GM19240 (cell line): ENCODE results near the gene MEIS3.
"Not testable (repeated sequence)": the region's sequence is repeated elsewhere in the genome, so short reads cannot be mapped to it uniquely, and the experiment has no call there.

ENCODE experiments used
- DNase-seq: peaks from one replicate; pipeline ENCODE4 v3.0.0; 2011; ENCODE audit warnings: low spot score; ENCODE audit not compliant: insufficient read length

Gene MEIS3

GRCh38 chr19:47416643-47416985, 2.7 kb downstream of the MEIS3 start:
- no peak for DNase-seq

- DNase-seq = no peak
Measured at GRCh38 chr19:47415953-47416642, 3.2 kb downstream of the MEIS3 start.

- DNase-seq = no peak
Measured at GRCh38 chr19:47414469-47414868, 4.9 kb downstream of the MEIS3 start.

- DNase-seq = no peak
Measured at GRCh38 chr19:47413941-47414340, 5.4 kb downstream of the MEIS3 start.

DNA sequence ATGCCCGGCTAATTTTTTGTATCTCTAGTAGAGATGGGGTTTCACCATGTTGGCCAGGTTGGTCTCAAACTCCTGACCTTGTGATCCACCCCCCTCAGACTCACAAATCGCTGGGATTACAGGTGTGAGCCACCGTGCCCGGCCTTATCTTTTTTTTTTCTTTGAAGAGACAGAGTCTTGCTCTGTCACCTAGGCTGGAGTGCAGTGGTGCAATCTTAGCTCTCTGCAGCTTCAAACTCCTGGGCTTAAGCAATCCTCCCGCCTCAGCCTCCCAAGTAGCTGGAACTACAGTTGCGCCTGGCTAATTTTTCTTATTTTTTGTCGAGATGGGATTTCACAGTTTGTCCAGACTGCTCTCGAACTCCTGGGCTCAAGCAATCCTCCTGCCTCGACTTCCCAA, 7.6 kb downstream of the MEIS3 start:
- DNase-seq = not testable (repeated sequence)

DNA sequence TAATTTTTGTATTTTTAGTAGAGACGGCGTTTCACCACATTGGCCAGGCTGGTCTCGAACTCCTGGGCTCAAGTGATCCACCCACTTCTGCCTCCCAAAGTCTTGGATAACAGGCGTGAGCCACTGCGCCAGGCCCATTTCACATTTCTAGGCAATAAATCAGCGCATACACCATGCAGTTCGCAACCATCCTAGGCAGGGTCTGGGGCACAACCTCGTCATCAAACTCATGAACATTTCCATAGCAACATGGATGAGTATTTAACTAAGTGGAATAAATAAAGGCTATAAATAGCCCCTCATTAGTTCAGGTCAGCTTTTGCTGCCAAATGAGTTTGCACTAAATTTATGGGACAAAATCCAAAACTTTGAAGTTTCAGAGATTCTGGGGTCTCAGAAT, 8.2 kb downstream of the MEIS3 start:
- no peak for DNase-seq

- DNase-seq = no peak
Measured at GRCh38 chr19:47408156-47408938, 11.0 kb downstream of the MEIS3 start.

- no peak for DNase-seq
Measured at GRCh38 chr19:47407417-47407774, 11.9 kb downstream of the MEIS3 start.

GRCh38 chr19:47406711-47407416, 12.5 kb downstream of the MEIS3 start:
- no peak for DNase-seq

DNA sequence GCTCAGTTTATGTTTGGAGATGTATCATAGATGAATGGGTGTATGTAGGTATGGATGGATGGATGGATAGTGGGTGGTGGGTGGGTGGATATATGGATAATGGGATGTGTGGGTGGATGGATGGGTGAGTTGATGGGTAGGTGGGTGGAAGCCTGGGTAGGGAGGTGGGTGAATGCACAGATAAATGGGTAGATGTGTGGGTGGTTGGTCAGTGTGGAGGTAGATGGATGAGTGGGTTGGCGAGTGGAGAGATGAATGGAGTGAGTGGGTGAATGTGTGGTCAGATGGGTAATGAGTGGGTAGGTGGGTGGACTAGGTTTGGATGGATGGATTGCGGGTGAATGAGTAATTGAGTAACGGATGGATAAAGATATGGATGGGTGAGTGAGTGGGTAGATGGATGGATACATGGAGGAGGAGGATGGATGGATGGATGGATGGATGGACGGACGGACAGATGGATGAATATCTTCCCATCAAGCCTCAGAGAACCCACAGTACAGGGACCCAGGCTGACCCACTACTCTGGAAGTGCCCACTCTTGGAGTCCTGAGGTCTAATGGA, 13.4 kb downstream of the MEIS3 start:
- DNase-seq = no peak

DNA sequence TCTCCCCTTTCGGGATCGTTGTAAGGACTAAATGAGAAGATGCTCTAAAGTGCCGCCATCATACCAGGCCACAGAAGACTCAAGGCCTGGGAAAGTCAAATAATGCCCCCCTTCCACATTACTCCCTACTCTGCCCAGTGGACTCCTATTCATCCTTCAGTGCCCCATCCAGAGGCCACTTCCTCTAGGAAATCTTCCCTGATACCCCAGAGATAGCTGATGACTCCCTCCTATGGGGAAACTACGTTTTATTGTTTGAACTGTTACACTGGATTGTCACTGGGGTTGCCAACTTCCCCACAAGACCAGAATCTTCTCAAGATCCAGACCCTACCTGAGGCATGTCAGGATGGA, 14.2 kb downstream of the MEIS3 start:
- DNase-seq = no peak

- no peak for DNase-seq
Measured at GRCh38 chr19:47404334-47405196, 14.8 kb downstream of the MEIS3 start.

DNA sequence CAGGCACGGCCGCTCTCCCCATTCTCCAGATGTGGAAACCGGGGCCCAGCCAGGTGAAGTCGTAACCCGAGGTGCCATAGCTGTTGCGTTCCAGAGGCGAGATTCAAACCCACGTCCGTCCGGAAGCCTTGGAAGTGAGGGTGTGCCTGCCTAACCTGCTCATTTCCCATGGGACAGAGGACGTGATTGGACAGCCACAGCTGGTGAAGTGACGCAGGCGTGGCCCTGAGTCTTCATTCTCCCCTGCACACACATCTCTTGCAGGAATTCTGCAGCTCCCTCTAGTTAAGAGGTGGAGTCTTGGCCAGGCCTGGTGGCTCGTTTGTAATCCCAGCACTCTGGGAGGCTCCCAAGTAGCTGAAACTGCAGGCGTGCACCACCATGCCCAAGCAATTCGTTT, 16.8 kb downstream of the MEIS3 start:
- DNase-seq = no peak

- no peak for DNase-seq
Measured at GRCh38 chr19:47398707-47399597, 20.4 kb downstream of the MEIS3 start.

DNA sequence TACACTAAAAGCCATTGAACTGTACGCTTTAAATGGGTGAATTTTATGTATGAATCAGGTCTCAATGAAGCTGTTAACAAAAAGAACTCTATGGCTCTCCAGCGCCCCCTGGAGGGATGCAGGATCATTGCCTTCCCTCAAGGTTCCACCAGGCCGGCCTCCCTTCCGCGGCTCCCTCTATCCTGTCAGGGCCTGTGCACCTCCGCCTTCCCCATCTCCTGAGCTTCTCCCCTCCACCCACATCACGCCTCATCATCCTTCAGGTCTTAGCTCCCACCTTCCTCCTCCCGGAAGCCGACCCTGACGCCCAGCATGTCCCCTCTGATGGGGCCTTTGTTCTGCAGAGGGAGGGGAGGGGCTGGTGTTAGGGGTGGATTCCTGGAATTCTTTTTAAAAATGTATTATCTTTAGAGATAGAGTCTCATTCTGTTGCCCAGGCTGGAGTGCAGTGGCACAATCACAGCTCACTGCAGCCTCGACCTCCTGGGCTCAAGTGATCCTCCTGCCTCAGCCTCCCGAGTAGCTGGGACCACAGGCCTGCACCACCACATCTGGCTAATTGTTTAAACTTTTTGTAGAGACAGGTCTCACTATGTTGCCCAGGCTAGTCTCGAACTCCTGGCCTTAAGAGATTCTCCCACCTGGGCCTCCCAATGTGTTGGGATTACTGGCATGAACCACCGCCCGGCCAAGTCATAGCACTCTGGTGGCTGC, 27.7 kb downstream of the MEIS3 start:
- peak; percentile 68 for DNase-seq

- DNase-seq = no peak
Measured at GRCh38 chr19:47390533-47391488, 28.5 kb downstream of the MEIS3 start.

GRCh38 chr19:47389150-47389556, 30.2 kb downstream of the MEIS3 start:
- no peak for DNase-seq

DNA sequence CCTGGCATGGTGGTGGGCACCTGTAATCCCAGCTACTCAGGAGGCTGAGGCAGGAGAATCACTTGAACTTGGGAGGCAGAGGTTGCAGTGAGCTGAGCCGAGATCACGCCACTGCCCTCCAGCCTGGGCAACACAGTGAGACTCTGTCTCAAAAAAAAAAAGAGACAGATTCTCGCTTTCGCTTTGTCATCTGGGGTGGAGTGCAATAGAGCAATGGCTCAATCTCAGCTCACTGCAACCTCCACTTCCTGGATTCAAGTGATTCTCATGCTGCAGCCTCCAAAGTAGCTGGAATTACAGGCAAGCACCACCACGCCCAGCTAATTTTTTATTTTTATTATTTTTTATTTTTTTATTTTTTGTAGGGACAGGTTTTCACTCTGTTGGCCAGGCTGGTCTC, 30.6 kb downstream of the MEIS3 start:
- not testable (repeated sequence) for DNase-seq
